IPS-18c (cell line): ENCODE measurements around the gene CDK12.
A peak's percentile ranks its signal among the peaks of the same experiment; 100 is the strongest.
"Not testable (repeated sequence)": the region's sequence is repeated elsewhere in the genome, so short reads cannot be mapped to it uniquely, and the experiment has no call there.

ENCODE experiments used
- H3K4me3 ChIP-seq: 2 replicates; pipeline ENCODE4 v1.7.0; 2013; ENCODE audit warnings: low read depth, mild to moderate bottlenecking, low read length, moderate library complexity; ENCODE audit not compliant: insufficient read depth
- H3K9me3 ChIP-seq: one replicate; pipeline ENCODE4 v1.6.1; 2013; ENCODE audit warnings: mild to moderate bottlenecking, low read length, moderate library complexity; ENCODE audit not compliant: control insufficient read depth, insufficient read depth

CDK12 gene

DNA sequence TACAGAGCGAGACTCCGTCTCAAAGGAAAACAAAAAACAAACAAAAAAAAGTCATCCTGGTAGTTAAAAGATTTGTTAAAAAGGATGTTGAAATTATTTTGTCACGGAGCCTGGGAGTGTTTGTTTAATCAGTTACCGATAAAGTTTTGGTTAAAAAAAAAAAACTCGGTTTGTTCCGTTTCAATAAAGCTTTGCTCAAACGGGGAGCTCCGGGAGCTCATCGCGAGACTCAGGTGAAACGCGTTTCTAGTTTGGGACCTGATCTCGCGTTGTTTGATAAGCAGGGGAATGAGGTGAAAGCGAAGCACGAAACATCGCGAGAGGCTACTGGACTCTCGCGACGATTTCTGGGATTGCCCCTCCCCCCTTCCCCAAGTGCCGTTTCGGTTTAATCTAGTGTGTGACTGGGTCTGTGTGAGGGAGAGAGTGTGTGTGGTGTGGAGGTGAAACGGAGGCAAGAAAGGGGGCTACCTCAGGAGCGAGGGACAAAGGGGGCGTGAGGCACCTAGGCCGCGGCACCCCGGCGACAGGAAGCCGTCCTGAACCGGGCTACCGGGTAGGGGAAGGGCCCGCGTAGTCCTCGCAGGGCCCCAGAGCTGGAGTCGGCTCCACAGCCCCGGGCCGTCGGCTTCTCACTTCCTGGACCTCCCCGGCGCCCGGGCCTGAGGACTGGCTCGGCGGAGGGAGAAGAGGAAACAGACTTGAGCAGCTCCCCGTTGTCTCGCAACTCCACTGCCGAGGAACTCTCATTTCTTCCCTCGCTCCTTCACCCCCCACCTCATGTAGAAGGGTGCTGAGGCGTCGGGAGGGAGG, at the start of gene CDK12:
Gene CDK12, plus strand, starts transcription at position 374 of the 813 bp plus-strand sequence. CDS start 586 bp downstream, outside the sequence.
- Histone ChIP-seq H3K9me3 (peaks cover 3% of the 10 kb centered on the region), H3K4me3 (peak within 1 kb of the TSS; percentile 82)

DNA sequence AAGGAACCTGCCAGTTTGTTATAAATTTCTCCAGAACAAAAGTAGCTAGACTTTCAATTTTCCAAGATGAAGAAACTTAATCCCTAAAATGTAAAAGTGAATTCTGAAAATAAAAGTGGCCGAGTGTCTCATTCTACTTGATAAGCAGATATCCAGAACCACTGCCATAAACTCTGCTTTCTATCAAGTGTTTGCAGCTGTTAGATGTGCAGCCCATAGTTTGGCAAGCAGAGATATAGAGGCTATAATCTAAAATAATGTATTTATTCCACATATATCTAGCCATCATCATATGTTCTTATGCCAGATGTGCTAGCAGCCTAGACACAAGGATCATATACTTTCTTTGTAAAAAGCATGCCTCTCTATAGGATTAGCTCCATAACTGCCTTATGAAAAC, 45.1 kb upstream of the CDK12 start:
- no peak overlapping the region for H3K4me3 ChIP-seq
- no peaks in the 10 kb centered on the region for H3K9me3 ChIP-seq

DNA sequence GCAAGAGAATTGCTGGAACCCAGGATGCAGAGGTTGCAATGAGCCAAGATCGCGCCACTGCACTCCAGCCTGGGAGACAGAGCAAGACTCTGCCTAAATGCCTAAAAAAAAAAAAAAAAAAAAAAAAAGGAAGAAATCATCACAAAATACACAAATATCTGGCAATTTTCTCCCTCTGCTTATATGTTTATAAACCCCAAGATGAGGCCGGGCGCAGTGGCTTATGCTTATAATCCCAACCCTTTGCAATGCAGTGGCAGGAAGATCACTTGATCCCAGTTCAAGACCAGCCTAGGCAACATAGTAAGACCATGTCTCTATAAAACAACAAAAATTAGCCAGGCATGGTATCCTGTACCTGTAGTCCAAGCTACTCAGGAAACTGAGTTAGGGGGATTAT, 31.7 kb upstream of the CDK12 start:
- Histone ChIP-seq H3K9me3 (no peaks in the 10 kb centered on the region), H3K4me3 (no peak overlapping the region)

DNA sequence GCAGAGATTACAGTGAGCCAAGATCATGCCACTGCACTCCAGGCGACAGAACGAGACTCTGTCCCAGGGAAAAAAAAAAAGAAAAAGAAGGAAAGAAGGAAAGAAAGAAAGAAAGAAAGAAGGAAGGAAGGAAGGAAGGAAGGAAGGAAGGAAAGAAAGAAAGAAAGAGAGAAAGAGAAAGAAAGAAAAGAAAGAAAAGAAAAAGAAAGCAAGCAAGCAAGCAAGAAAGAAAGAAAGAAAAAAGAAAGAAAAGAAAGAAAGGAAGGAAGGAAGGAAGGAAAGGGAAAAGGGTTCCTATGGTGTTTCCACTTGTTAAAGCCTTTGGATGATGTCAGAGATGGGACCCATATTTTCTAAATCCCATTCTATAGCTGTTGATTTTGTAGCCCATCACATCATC, 21.4 kb upstream of the CDK12 start:
- not testable (repeated sequence) for H3K9me3 ChIP-seq, H3K4me3 ChIP-seq

DNA sequence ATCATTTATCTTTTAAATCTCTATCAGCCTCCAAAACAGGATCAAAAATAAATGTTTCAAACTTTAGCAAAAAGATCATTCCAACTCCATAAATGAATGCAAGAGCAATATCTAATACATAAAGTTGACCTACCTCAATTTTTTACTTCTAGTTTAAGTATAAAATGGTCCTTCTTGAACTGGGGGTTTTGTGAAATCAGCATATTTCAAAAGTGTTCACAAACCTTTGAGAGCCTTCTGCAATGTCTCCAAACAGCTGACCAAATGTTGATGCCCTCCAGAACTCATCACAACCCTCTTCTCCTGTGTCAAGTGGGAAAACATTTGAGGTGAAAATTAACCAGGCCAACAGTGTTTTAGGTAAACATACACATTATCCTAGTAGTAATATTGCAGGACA, 18.0 kb upstream of the CDK12 start:
- Histone ChIP-seq H3K9me3 (no peaks in the 10 kb centered on the region), H3K4me3 (no peak overlapping the region)

DNA sequence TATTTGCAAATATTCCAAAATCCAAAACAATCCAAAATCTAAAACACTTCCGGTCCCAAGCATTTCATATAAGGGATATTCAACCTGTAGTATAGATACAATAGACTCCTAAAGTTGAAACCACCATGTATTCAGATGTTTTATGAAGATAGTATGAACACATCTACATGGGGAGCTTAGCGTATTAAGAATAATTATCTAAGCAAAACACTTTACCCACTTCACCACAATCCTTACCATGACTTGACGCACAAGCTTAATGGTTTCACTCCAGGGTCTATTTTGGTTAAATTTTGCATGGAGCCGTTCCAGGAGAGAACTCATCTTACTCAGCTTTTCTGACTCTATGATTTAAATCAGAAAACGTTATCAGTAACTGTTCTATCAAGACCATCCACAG, 13.7 kb upstream of the CDK12 start:
- no peaks in the 10 kb centered on the region for H3K9me3 ChIP-seq
- no peak overlapping the region for H3K4me3 ChIP-seq

DNA sequence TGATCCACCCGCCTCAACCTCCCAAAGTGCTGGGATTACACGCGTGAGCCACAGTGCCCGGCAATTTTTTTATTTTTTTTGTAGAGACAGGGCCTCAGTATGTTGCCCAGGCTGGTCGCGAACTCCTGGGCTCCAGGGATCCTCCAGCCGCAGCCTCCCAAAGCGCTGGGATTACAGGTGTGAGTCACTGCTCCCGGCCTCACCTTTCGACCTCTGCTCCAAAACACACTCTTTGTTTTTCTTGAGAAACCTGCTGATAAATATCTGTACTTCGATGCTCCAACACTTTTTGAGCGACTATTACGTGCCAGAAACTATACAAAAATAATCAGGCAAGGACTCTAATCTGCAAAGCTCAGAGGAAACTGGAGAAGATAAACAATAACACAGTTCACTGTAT, 11.2 kb upstream of the CDK12 start:
- peak overlapping the region; percentile 79 for H3K4me3 ChIP-seq
- H3K9me3 ChIP-seq: no peaks in the 10 kb centered on the region

DNA sequence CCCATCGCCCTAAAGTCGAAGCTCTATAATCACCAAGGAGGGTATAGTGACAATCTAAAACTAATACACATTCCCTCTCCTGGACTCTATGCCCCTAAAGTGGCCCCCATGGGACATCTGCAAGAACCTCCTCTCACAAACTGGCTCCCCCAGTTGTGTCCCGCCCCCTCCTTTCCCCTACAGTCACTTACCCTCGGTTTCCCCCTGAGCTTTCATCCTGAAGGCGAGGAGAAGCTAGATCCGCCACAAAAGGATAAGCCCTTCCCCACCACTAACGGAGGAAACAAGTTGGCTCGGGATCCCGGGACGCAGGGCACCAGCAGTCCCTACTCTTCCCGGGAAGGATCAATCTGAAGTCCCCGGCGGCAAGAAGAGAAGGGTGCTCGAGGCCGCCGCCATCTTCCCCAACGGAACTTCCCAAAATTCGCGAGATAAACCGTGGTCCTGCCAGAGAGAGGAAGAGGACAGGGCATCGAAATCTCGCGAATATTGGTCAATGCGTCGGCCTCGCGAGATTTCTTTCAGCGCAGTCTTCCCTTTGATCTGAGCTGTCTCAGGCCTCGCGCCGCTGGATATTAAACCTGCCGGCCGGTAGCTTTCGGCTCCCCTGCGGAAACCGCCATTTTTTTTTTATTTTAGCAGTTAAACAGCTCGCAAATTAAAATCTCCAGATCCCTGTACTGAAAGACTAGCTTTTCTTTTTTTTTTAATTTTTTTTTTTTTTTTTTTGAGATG, 10.3 kb upstream of the CDK12 start, which contains the start of gene MED1:
Gene MED1, minus strand, starts transcription at position 417 of the 735 bp plus-strand sequence. Its CDS starts 201 bp downstream, at position 216.
- H3K4me3 ChIP-seq: peak within 1 kb of the TSS; percentile 79
- no peaks in the 10 kb centered on the region for H3K9me3 ChIP-seq

DNA sequence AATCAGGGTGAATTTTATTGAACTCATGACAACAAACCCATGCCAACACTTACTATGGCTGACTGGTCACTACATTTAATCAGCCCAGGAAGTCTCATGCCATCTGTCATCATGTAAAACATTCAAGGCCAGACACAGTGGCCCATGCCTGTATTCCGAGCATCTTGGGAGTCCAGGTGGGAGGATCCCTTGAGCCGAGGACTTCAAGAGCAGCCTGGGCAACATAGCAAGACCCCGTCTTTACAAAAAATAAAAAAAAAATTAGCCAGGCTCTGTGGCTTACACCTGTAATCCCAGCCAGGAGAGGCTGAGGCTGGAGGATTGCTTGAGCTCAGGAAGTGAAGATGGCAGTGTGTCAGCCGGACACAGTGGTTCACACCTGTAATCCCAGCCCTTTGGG, 5.4 kb upstream of the CDK12 start:
- H3K4me3 ChIP-seq: no peak overlapping the region
- H3K9me3 ChIP-seq: no peaks in the 10 kb centered on the region

DNA sequence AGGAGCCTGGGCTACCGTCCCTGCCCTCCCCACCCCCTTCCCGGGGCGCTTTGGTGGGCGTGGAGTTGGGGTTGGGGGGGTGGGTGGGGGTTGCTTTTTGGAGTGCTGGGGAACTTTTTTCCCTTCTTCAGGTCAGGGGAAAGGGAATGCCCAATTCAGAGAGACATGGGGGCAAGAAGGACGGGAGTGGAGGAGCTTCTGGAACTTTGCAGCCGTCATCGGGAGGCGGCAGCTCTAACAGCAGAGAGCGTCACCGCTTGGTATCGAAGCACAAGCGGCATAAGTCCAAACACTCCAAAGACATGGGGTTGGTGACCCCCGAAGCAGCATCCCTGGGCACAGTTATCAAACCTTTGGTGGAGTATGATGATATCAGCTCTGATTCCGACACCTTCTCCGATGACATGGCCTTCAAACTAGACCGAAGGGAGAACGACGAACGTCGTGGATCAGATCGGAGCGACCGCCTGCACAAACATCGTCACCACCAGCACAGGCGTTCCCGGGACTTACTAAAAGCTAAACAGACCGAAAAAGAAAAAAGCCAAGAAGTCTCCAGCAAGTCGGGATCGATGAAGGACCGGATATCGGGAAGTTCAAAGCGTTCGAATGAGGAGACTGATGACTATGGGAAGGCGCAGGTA, 762 bp downstream of the CDK12 start:
- Histone ChIP-seq H3K4me3 (peak overlapping the region; percentile 82), H3K9me3 (peaks cover 3% of the 10 kb centered on the region)

DNA sequence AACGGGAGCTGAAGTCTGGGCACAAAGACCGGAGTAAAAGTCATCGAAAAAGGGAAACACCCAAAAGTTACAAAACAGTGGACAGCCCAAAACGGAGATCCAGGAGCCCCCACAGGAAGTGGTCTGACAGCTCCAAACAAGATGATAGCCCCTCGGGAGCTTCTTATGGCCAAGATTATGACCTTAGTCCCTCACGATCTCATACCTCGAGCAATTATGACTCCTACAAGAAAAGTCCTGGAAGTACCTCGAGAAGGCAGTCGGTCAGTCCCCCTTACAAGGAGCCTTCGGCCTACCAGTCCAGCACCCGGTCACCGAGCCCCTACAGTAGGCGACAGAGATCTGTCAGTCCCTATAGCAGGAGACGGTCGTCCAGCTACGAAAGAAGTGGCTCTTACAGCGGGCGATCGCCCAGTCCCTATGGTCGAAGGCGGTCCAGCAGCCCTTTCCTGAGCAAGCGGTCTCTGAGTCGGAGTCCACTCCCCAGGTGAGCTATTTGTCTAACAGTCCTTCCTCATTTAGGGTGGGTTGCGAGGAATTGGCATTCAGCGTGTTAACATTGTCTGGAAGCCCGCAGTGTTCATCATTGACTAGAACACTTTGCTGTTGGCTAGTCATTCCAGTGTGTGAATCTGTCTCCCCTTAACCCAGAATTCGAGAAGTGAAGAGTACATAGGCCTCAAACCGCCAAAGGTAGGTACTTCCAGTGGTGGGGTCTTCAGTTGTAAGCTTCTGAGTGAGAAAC, 1.5 kb downstream of the CDK12 start:
- H3K4me3 ChIP-seq: peak overlapping the region; percentile 82
- peaks cover 3% of the 10 kb centered on the region for H3K9me3 ChIP-seq

DNA sequence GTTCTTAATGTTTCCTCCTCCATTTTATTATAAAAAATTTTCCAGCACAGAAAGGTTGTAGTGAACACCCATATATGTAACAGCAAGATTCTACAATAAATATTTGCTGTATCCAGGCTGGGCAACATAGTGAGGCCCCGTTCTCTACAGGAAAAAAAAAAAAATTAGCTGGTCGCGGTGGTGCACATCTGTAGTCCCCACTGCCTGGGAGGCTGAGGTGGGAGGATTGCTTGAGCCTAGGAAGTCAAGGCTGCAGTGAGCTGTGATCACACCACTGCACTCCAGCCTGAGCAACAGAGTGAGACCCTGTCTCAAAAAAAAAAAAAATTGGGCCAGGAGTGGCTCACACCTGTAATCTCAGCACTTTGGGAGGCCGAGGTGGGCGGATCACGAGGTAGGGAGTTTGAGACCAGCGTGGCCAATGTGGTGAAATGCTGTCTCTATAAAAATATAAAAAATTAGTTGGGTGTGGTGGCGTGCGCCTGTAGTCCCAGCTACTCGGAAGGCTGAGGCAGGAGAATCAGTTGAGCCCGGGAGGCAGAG, 3.4 kb downstream of the CDK12 start:
- H3K9me3 ChIP-seq, H3K4me3 ChIP-seq: not testable (repeated sequence)

DNA sequence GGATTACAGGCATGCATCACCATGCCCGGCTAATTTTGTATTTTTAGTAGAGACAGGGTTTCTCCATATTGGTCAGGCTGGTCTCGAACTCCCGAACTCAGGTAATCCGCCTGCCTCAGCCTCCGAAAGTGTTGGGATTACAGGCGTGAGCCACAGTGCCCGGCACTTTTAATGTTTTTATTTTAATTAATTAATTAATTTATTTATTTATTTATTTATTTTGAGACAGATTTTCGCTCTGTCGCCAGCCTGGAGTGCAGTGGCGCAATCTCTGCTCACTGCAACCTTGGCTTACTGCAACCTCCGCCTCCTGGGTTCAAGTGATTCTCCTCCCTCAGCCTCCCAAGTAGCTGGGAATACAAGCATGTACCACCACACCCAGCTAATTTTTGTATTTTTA, 7.3 kb downstream of the CDK12 start:
- not testable (repeated sequence) for H3K4me3 ChIP-seq, H3K9me3 ChIP-seq

DNA sequence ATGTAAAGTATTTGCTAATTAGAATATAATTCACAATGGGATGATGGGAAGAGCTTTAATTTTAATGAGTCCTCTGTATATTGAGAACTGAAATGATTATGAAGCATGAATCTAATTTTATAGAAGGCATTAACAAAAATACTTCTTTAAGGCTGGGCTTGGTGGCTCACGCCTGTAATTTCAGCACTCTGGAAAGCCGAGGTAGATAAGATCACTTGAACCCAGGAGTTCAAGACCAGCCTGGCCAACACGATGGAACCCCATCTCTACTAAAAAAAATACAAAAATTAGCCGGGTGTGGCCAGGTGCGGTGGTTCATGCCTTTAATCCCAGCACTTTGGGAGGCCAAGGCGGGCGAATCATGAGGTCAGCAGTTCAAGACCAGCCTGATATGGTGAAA, 12.0 kb downstream of the CDK12 start:
- no peak overlapping the region for H3K4me3 ChIP-seq
- peaks cover 2% of the 10 kb centered on the region for H3K9me3 ChIP-seq

DNA sequence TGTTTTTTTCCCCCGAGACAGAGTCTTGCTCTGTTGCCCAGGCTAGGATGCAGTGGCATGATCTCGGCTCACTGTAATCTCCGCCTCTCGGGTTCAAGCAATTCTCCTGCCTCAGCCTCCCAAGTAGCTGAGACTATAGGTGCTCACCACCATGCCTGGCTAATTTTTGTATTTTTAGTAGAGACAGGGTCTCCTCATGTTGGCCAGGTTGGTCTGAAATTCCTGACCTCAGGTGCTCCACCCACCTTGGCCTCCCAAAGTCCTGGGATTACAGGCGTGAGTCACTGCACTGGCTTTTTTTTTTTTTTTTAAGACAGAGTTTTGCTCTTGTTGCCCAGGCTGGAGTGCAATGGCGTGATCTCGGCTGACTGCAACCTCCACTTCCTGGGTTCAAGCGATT, 18.3 kb downstream of the CDK12 start:
- H3K4me3 ChIP-seq, H3K9me3 ChIP-seq: not testable (repeated sequence)

DNA sequence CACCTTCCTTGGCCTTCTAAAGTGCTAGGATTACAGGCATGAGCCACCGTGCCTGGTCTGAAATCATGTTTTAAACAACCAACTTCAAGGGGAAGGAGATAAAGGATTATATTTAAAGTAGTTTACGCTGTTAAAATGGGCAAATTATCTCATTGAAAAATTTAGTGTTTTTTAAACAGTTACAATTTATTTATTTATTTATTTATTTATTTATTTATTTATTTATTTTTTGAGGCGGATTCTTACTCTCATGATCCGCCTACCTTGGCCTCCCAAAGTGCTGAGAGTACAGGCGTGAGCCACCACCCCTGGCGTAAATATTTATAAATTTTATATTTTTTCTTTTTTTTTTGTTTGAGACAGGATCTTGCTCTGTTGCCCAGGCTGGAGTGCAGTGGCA, 22.2 kb downstream of the CDK12 start:
- Histone ChIP-seq H3K9me3 (no peaks in the 10 kb centered on the region), H3K4me3 (no peak overlapping the region)

DNA sequence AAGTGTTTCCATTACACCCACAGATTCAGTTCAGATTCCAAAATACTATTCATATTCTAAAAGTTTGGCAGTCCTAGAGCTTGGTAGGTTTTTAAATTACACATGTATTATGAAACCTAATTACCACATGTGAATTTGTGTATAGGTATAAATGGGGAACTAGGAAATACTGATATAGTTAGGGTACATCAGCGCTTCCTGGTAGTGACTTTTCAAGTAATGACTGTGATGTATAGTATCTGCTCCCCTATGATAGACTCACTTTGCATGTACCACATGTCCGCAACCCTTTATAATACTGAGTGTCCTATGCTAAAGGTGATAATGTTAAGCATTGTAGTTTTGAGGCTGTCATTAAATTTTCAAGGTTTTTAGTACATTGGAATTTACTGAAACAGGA, 22.9 kb downstream of the CDK12 start:
- Histone ChIP-seq H3K4me3 (no peak overlapping the region), H3K9me3 (no peaks in the 10 kb centered on the region)
